B cell (primary cell): ENCODE results near the gene CIAO2A.

Source experiments
- CTCF ChIP-seq: fragments of 200-600 bp; IDR thresholded peaks from one replicate; pipeline ENCODE4 v1.8.0; 2022; ENCODE audit warnings: antibody characterized with exemption, mild to moderate bottlenecking
- EZH2 ChIP-seq: IDR thresholded peaks from 2 replicates; pipeline ENCODE4 v1.6.1; 2012; ENCODE audit warnings: borderline replicate concordance, low read depth, mild to moderate bottlenecking, moderate library complexity, low read length; ENCODE audit not compliant: insufficient read depth, poor library complexity, severe bottlenecking

- TF ChIP-seq CTCF (no peak), EZH2 (no peak)
Observed at GRCh38 chr15:64037116-64037515, 56.5 kb downstream of the CIAO2A start.
